B cell (primary cell): Measurements from ENCODE around the gene TSPAN9. TPM values are rescaled to one million over a fixed set of nuclear protein-coding genes. Genes with fewer than 3 reads are reported as not detected.

ENCODE experiments used
- ATAC-seq: fragments of 200-7000 bp; cut with Tn5 transposase; one replicate; pipeline ENCODE4 v1.10.0; 2021; ENCODE audit warnings: low read depth, mild to moderate bottlenecking, moderate number of reproducible peaks, moderate library complexity
- CTCF ChIA-PET: fragments of 350-600 bp; sonication (Branson Sonifier 250); formaldehyde crosslinking; loops from one replicate; lab custom pipeline; 2021; ENCODE audit warnings: antibody characterized with exemption, inconsistent platforms; lab: Charles Lee
- POLR2A ChIA-PET: fragments of 350-600 bp; sonication (Branson Sonifier 250); formaldehyde crosslinking; loops from one replicate; lab custom pipeline; 2021; ENCODE audit warnings: antibody characterized with exemption; lab: Charles Lee
- DNase-seq: peaks from one replicate; pipeline ENCODE4 v3.0.0; 2013
- H2AFZ ChIP-seq: 2 replicates; pipeline ENCODE4 v1.6.1; 2012; ENCODE audit warnings: mild to moderate bottlenecking, low read depth, low read length; ENCODE audit not compliant: insufficient read depth, poor library complexity, severe bottlenecking
- H3K27ac ChIP-seq, 2 donors: 1 replicate in 1 of 2; 2 replicates in 1 of 2; pipeline ENCODE4 v1.5.1; 2012 to 2013; ENCODE audit warnings: low read length in 2 of 2, mild to moderate bottlenecking in 2 of 2, moderate library complexity in 1 of 2
- H3K27me3 ChIP-seq, 4 experiments: fragments of 200-600 bp in 1 of 4; sonication (generic) in 1 of 4; replicated peaks in 1 of 4; 1 replicate in 2 of 4; 2 replicates in 2 of 4; pipeline versions ENCODE4 v1.6.1 to v1.7.0; 2013 to 2016; ENCODE audit warnings: low read length in 3 of 4, mild to moderate bottlenecking in 2 of 4, mixed read lengths in 1 of 4, moderate library complexity in 1 of 4; ENCODE audit not compliant: insufficient read depth in 4 of 4, control insufficient read depth in 3 of 4; ENCODE audit errors: control extremely low read depth in 1 of 4
- H3K36me3 ChIP-seq, 2 experiments: replicated peaks in 1 of 2; 1 replicate in 1 of 2; 2 replicates in 1 of 2; pipeline versions ENCODE4 v1.6.1 to v1.7.1; 2013; ENCODE audit warnings: low read length in 1 of 2; ENCODE audit not compliant: insufficient read depth in 2 of 2, control insufficient read depth in 1 of 2; ENCODE audit errors: control extremely low read depth in 1 of 2, extremely low read depth in 1 of 2
- H3K4me1 ChIP-seq, 2 donors: fragments of 200-600 bp in 1 of 2; sonication (generic) in 1 of 2; 1 replicate in 1 of 2; 2 replicates in 1 of 2; pipeline versions ENCODE4 v1.5.1 to v1.6.1; 2013 to 2017; ENCODE audit warnings: low read length in 2 of 2; ENCODE audit not compliant: control insufficient read depth in 2 of 2, insufficient read depth in 2 of 2
- H3K4me2 ChIP-seq: replicated peaks from 2 replicates; pipeline ENCODE3; 2012; ENCODE audit warnings: mild to moderate bottlenecking, low read depth, low read length; ENCODE audit not compliant: poor library complexity, severe bottlenecking
- H3K4me3 ChIP-seq, 5 experiments: fragments of 200-600 bp in 1 of 5; sonication (generic) in 1 of 5; 1 replicate in 3 of 5; 2 replicates in 2 of 5; pipeline versions ENCODE4 v1.5.1 to v1.7.0; 2011 to 2016; ENCODE audit warnings: low read length in 4 of 5, mild to moderate bottlenecking in 4 of 5, low read depth in 2 of 5, control low read depth in 1 of 5, moderate library complexity in 1 of 5; ENCODE audit not compliant: insufficient read depth in 1 of 5; ENCODE audit errors: control extremely low read depth in 1 of 5, extremely low read depth in 1 of 5
- H3K79me2 ChIP-seq: fragments of 200-600 bp; sonication (generic); one replicate; pipeline ENCODE4 v1.6.0; 2016; ENCODE audit warnings: low read length; ENCODE audit not compliant: control insufficient read depth, insufficient read depth
- H3K9ac ChIP-seq: fragments of 200-600 bp; sonication (generic); 2 replicates; pipeline ENCODE4 v1.6.1; 2017; ENCODE audit warnings: mild to moderate bottlenecking, low read length, moderate library complexity
- H3K9me3 ChIP-seq, 3 donors: one replicate each; pipeline versions ENCODE4 v1.6.1 to v1.7.1; 2013; ENCODE audit warnings: low read length in 2 of 3; ENCODE audit not compliant: control insufficient read depth in 2 of 3, insufficient read depth in 1 of 3; ENCODE audit errors: control extremely low read depth in 1 of 3
- H4K20me1 ChIP-seq: 2 replicates; pipeline ENCODE4 v1.6.0; 2012; ENCODE audit warnings: mild to moderate bottlenecking, low read length; ENCODE audit not compliant: insufficient read depth, control insufficient read depth, poor library complexity, severe bottlenecking
- H3K27ac Mint-ChIP-seq: one replicate; pipeline ENCODE4 v1.8.0; 2021; ENCODE audit warnings: mixed read lengths
- H3K27me3 Mint-ChIP-seq: one replicate; pipeline ENCODE4 v1.8.0; 2021; ENCODE audit warnings: mixed read lengths
- H3K4me1 Mint-ChIP-seq: one replicate; pipeline ENCODE4 v1.8.0; 2021; ENCODE audit warnings: mixed read lengths
- H3K4me3 Mint-ChIP-seq: one replicate; pipeline ENCODE4 v1.8.0; 2021; ENCODE audit warnings: mixed read lengths
- H3K9me3 Mint-ChIP-seq: one replicate; pipeline ENCODE4 v1.8.0; 2022; ENCODE audit warnings: mixed read lengths; ENCODE audit not compliant: insufficient read depth
- EZH2 ChIP-seq: IDR thresholded peaks from 2 replicates; pipeline ENCODE4 v1.6.1; 2012; ENCODE audit warnings: borderline replicate concordance, low read depth, mild to moderate bottlenecking, moderate library complexity, low read length; ENCODE audit not compliant: insufficient read depth, poor library complexity, severe bottlenecking
- WGBS: methylation state at CpG from one replicate; pipeline ENCODE4 v1.1.5; 2013; ENCODE audit warnings: missing lambda C conversion rate; ENCODE audit not compliant: insufficient coverage; 5-methylcytosine and 5-hydroxymethylcytosine counted together
- intact Hi-C: fragments of 100-400 bp; cut with micrococcal nuclease; formaldehyde crosslinking; loops from one replicate; pipeline ENCODE4 v1.10.0; 2022
- polyA plus RNA-seq: library from polyadenylated mRNA; depleted of rRNA; stranded (reverse); fragments of >200 nt; gene quantifications from 2 replicates; pipeline ENCODE4 v1.2.3, GENCODE V29; 2012
- total RNA-seq, 2 donors: library from RNA; stranded (reverse); fragments of 120-200 nt in 1 of 2; gene quantifications; 1 replicate in 1 of 2; 2 replicates in 1 of 2; pipeline versions ENCODE4 v1.2.3 to v1.2.4, GENCODE V29; 2013 to 2022
- TF ChIP-seq, protein P1 (sequence below): fragments of 200-600 bp; IDR thresholded peaks from one replicate; pipeline ENCODE4 v1.8.0; 2022; ENCODE audit warnings: antibody characterized with exemption, mild to moderate bottlenecking

Gene TSPAN9
- total and polyA plus RNA-seq, 2 donors (not counting 1 experiment from before 2014, with no cell fraction given): 0.15 to 0.37 TPM

DNA sequence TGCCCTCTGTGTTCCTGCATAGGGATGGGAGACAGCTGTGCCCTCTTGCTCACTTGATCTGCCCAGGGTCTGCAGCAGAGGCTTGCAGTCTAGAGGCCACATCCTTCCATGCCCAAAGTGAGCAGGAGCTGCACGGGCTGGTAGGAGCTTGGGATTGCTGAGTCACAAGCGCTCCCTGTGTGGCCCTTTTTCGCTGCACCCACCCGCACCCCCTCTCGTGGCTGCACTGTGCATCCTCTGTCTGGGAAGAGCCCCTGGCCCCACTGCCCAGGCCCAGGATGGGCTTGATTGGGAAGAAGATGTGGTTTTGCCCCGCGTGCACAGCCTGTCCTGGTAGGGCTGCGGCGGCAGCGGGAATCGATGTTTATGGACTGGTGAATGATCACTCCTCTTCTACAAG, 192.4 kb downstream of the TSPAN9 start:
- Histone ChIP-seq H3K9me3 (no peaks in the 10 kb centered on the region), H3K4me3 (no peak overlapping the region), H4K20me1 (no peaks in the 10 kb centered on the region), H3K36me3 (no peaks in the 10 kb centered on the region), H2AFZ (no peak overlapping the region), H3K27me3 (peaks cover 0 to 4% (median 0%) of the 10 kb centered on the region in 4 experiments), H3K4me2 (no peak overlapping the region), H3K79me2 (no peaks in the 10 kb centered on the region), H3K4me1 (no peaks in the 10 kb centered on the region), H3K27ac (no peak overlapping the region), H3K9ac (no peak overlapping the region)
- no peak for TF ChIP-seq EZH2
- TF ChIP-seq, protein P1, sequence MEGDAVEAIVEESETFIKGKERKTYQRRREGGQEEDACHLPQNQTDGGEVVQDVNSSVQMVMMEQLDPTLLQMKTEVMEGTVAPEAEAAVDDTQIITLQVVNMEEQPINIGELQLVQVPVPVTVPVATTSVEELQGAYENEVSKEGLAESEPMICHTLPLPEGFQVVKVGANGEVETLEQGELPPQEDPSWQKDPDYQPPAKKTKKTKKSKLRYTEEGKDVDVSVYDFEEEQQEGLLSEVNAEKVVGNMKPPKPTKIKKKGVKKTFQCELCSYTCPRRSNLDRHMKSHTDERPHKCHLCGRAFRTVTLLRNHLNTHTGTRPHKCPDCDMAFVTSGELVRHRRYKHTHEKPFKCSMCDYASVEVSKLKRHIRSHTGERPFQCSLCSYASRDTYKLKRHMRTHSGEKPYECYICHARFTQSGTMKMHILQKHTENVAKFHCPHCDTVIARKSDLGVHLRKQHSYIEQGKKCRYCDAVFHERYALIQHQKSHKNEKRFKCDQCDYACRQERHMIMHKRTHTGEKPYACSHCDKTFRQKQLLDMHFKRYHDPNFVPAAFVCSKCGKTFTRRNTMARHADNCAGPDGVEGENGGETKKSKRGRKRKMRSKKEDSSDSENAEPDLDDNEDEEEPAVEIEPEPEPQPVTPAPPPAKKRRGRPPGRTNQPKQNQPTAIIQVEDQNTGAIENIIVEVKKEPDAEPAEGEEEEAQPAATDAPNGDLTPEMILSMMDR: no peak
- ChIA-PET POLR2A (no interaction called here), CTCF (no interaction called here)
- Mint-ChIP-seq H3K27ac (no peak overlapping the region), H3K9me3 (no peaks in the 10 kb centered on the region), H3K4me3 (no peak overlapping the region), H3K4me1 (no peaks in the 10 kb centered on the region), H3K27me3 (peaks cover 24% of the 10 kb centered on the region)
- WGBS: 77% methylated on average over 11 of the region's 11 CpGs
- no peak for DNase-seq
- no peak for ATAC-seq
- intact Hi-C loops: no loop called here

DNA sequence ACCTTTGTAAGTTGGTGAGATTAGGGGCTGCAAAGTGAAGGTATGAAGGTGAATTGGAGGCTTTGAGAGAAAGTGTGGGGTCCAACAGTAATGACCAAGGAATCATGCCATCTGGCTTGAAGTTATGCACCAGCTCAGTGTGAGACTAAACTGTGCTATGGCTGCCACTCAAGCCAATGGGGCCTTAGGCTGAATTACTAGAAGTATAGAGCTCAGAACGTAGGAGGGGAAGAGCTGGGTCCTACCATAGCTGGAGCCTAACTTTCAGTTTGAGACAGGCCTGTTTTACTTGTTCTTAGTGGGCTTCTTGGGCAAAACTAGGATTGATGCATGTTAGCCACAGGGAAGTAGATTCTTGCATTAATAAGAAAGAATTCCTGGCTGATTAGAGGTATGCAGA, 194.0 kb downstream of the TSPAN9 start:
- no peak overlapping the region for H3K4me2 ChIP-seq
- intact Hi-C loops: no loop called here
- ATAC-seq (no peak), DNase-seq (no peak)
- no peak overlapping the region for H2AFZ ChIP-seq
- H3K4me1 Mint-ChIP-seq: no peaks in the 10 kb centered on the region
- no peak overlapping the region for H3K27ac ChIP-seq
- no peaks in the 10 kb centered on the region for H4K20me1 ChIP-seq
- POLR2A ChIA-PET: no interaction called here
- TF ChIP-seq, protein P1: no peak
- no peak for TF ChIP-seq EZH2
- no peaks in the 10 kb centered on the region for H3K9me3 ChIP-seq
- peaks cover 0 to 4% of the 10 kb centered on the region in 2 donors for H3K4me1 ChIP-seq
- peaks cover 25% of the 10 kb centered on the region for H3K27me3 Mint-ChIP-seq
- 50% methylated on average over 1 of the region's 1 CpG for WGBS
- H3K27me3 ChIP-seq: peaks cover 0 to 9% (median 0%) of the 10 kb centered on the region in 4 experiments
- H3K27ac Mint-ChIP-seq: no peak overlapping the region
- H3K9me3 Mint-ChIP-seq: no peaks in the 10 kb centered on the region
- no peak overlapping the region for H3K4me3 ChIP-seq
- H3K9ac ChIP-seq: no peak overlapping the region
- no peak overlapping the region for H3K4me3 Mint-ChIP-seq
- no peaks in the 10 kb centered on the region for H3K36me3 ChIP-seq
- CTCF ChIA-PET: interaction anchor here (1.4 kb wide), 1 partner anchor 30 kb away, joined by 3 read pairs; no protein-coding TSS in a partner anchor
- H3K79me2 ChIP-seq: no peaks in the 10 kb centered on the region
